ENCODE measurements around the gene ETHE1. TPM values are rescaled to one million over a fixed set of nuclear protein-coding genes. Genes with fewer than 3 reads are reported as not detected.

The ETHE1 gene
- total and polyA plus RNA-seq, 2 of the 8 experiments (the other 6 are each of a cell fraction or from before 2014, with no cell fraction given) = 19.9 to 96.0 TPM

GRCh38 chr19:43474986-43475705 lies 51.9 kb downstream of the ETHE1 start (continued):
- TF ChIP-seq, protein P1, sequence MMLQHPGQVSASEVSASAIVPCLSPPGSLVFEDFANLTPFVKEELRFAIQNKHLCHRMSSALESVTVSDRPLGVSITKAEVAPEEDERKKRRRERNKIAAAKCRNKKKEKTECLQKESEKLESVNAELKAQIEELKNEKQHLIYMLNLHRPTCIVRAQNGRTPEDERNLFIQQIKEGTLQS (IDR thresholded peaks at IDR 0.05; ENCODE audit: insufficient read depth, low read depth, low read length) = no peak
- TF ChIP-seq RAD21 (IDR thresholded peaks at IDR 0.05 in 1 of 2, conservative IDR thresholded peaks at IDR 0.05 in 1 of 2; ENCODE audit: low read depth in 2 of 2, low read length in 2 of 2) (no peak), NRF1 (IDR thresholded peaks at IDR 0.05; ENCODE audit: low read depth, low read length) (no peak), ASH2L (IDR thresholded peaks at IDR 0.05; ENCODE audit: low read length) (peak; percentile 63), SRF (IDR thresholded peaks at IDR 0.05; ENCODE audit: low read depth, low read length) (no peak), CHD2 (IDR thresholded peaks at IDR 0.05; ENCODE audit: low read length) (peak; percentile 59; the same call in 1 of the 2 replicates), RBBP5 (IDR thresholded peaks at IDR 0.05; ENCODE audit: borderline replicate concordance, low read depth, low read length) (no peak; the same call in 1 of the 2 replicates), RXRA (IDR thresholded peaks at IDR 0.05; ENCODE audit: insufficient read depth, low read depth, low read length) (no peak), POU5F1 (IDR thresholded peaks at IDR 0.05; ENCODE audit: low read depth, low read length) (no peak)
- TF ChIP-seq, protein P2, sequence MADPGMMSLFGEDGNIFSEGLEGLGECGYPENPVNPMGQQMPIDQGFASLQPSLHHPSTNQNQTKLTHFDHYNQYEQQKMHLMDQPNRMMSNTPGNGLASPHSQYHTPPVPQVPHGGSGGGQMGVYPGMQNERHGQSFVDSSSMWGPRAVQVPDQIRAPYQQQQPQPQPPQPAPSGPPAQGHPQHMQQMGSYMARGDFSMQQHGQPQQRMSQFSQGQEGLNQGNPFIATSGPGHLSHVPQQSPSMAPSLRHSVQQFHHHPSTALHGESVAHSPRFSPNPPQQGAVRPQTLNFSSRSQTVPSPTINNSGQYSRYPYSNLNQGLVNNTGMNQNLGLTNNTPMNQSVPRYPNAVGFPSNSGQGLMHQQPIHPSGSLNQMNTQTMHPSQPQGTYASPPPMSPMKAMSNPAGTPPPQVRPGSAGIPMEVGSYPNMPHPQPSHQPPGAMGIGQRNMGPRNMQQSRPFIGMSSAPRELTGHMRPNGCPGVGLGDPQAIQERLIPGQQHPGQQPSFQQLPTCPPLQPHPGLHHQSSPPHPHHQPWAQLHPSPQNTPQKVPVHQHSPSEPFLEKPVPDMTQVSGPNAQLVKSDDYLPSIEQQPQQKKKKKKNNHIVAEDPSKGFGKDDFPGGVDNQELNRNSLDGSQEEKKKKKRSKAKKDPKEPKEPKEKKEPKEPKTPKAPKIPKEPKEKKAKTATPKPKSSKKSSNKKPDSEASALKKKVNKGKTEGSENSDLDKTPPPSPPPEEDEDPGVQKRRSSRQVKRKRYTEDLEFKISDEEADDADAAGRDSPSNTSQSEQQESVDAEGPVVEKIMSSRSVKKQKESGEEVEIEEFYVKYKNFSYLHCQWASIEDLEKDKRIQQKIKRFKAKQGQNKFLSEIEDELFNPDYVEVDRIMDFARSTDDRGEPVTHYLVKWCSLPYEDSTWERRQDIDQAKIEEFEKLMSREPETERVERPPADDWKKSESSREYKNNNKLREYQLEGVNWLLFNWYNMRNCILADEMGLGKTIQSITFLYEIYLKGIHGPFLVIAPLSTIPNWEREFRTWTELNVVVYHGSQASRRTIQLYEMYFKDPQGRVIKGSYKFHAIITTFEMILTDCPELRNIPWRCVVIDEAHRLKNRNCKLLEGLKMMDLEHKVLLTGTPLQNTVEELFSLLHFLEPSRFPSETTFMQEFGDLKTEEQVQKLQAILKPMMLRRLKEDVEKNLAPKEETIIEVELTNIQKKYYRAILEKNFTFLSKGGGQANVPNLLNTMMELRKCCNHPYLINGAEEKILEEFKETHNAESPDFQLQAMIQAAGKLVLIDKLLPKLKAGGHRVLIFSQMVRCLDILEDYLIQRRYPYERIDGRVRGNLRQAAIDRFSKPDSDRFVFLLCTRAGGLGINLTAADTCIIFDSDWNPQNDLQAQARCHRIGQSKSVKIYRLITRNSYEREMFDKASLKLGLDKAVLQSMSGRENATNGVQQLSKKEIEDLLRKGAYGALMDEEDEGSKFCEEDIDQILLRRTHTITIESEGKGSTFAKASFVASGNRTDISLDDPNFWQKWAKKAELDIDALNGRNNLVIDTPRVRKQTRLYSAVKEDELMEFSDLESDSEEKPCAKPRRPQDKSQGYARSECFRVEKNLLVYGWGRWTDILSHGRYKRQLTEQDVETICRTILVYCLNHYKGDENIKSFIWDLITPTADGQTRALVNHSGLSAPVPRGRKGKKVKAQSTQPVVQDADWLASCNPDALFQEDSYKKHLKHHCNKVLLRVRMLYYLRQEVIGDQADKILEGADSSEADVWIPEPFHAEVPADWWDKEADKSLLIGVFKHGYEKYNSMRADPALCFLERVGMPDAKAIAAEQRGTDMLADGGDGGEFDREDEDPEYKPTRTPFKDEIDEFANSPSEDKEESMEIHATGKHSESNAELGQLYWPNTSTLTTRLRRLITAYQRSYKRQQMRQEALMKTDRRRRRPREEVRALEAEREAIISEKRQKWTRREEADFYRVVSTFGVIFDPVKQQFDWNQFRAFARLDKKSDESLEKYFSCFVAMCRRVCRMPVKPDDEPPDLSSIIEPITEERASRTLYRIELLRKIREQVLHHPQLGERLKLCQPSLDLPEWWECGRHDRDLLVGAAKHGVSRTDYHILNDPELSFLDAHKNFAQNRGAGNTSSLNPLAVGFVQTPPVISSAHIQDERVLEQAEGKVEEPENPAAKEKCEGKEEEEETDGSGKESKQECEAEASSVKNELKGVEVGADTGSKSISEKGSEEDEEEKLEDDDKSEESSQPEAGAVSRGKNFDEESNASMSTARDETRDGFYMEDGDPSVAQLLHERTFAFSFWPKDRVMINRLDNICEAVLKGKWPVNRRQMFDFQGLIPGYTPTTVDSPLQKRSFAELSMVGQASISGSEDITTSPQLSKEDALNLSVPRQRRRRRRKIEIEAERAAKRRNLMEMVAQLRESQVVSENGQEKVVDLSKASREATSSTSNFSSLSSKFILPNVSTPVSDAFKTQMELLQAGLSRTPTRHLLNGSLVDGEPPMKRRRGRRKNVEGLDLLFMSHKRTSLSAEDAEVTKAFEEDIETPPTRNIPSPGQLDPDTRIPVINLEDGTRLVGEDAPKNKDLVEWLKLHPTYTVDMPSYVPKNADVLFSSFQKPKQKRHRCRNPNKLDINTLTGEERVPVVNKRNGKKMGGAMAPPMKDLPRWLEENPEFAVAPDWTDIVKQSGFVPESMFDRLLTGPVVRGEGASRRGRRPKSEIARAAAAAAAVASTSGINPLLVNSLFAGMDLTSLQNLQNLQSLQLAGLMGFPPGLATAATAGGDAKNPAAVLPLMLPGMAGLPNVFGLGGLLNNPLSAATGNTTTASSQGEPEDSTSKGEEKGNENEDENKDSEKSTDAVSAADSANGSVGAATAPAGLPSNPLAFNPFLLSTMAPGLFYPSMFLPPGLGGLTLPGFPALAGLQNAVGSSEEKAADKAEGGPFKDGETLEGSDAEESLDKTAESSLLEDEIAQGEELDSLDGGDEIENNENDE (IDR thresholded peaks at IDR 0.05; ENCODE audit: insufficient replicate concordance, low read length) = no peak

All from H1 (cell line).